AG04449 (cell line): ENCODE results near the gene C16orf74.

ENCODE experiments used
- CTCF ChIA-PET: fragments of 350-600 bp; formaldehyde crosslinking; extraction: SDS; loops from one replicate; lab custom pipeline; 2021; ENCODE audit warnings: antibody characterized with exemption; lab: Yijun Ruan, JAX
- POLR2A ChIA-PET: fragments of 400-600, 350-600 bp; formaldehyde crosslinking; extraction: SDS; loops from one replicate; lab custom pipeline; 2020; ENCODE audit warnings: antibody characterized with exemption, inconsistent platforms; lab: Yijun Ruan, JAX
- DNase-seq: peaks from one replicate; pipeline ENCODE4 v3.0.0-alpha.2; 2010; ENCODE audit warnings: low read depth, low spot score
- H3K4me3 ChIP-seq: 2 replicates; pipeline ENCODE4 v1.5.1; 2011; ENCODE audit warnings: low read depth, mild to moderate bottlenecking, control low read depth, low read length
- CTCF ChIP-seq: IDR thresholded peaks from one replicate; pipeline ENCODE4 v1.5.1; 2011; ENCODE audit warnings: mild to moderate bottlenecking, moderate library complexity, low read length, control low read depth, inconsistent platforms; ENCODE audit not compliant: insufficient read depth; ENCODE audit errors: missing control alignments

Gene C16orf74

GRCh38 chr16:85711982-85712587, 38.8 kb downstream of the C16orf74 start:
- ChIA-PET CTCF (interaction anchor here (1.0 to 10.3 kb wide), 5 partner anchors 10 to 96 kb away, joined by 3 to 220 read pairs (median 4); no protein-coding TSS in a partner anchor), POLR2A (no interaction called here)
- H3K4me3 ChIP-seq = no peak overlapping the region
- TF ChIP-seq CTCF = no peak
- no peak for DNase-seq

- no peak overlapping the region for H3K4me3 ChIP-seq
- DNase-seq = no peak
- ChIA-PET POLR2A (no interaction called here), CTCF (interaction anchor here (0.7 to 1.6 kb wide), 3 partner anchors 12 to 95 kb away, joined by 3 to 6 read pairs (median 4); no protein-coding TSS in a partner anchor)
- no peak for TF ChIP-seq CTCF
Observed at GRCh38 chr16:85710732-85711131, 40.2 kb downstream of the C16orf74 start.

- POLR2A ChIA-PET = no interaction called here
- no peak for TF ChIP-seq CTCF
- CTCF ChIA-PET = interaction anchor here (1.0 to 1.9 kb wide), 6 partner anchors 7 to 94 kb away, joined by 3 to 15 read pairs (median 5); no protein-coding TSS in a partner anchor
- H3K4me3 ChIP-seq = no peak overlapping the region
- no peak for DNase-seq
Observed at GRCh38 chr16:85709766-85710585, 40.9 kb downstream of the C16orf74 start.

- TF ChIP-seq CTCF = no peak
- H3K4me3 ChIP-seq = no peak overlapping the region
- DNase-seq = no peak
- ChIA-PET POLR2A (interaction anchor here (0.6 kb wide), 1 partner anchor 14 kb away, joined by 4 read pairs; no protein-coding TSS in a partner anchor), CTCF (interaction anchor here (1.1 to 1.9 kb wide), 2 partner anchors 9 to 11 kb away, joined by 4 to 15 read pairs; no protein-coding TSS in a partner anchor)
Observed at GRCh38 chr16:85708338-85708737, 42.6 kb downstream of the C16orf74 start.

- ChIA-PET CTCF (interaction anchor here (1.1 to 1.9 kb wide), 2 partner anchors 9 to 11 kb away, joined by 4 to 15 read pairs; no protein-coding TSS in a partner anchor), POLR2A (interaction anchor here (0.6 kb wide), 1 partner anchor 15 kb away, joined by 4 read pairs; no protein-coding TSS in a partner anchor)
- TF ChIP-seq CTCF = no peak
- DNase-seq = no peak
- H3K4me3 ChIP-seq = no peak overlapping the region
Observed at GRCh38 chr16:85707528-85708095, 43.3 kb downstream of the C16orf74 start.
